ENCODE results near the gene CSPG5. TPM values are rescaled to one million over a fixed set of nuclear protein-coding genes. Genes with fewer than 3 reads are reported as not detected.

Gene CSPG5
- total RNA-seq, 1 experiment from 2014 or later = 0.17 TPM

DNA sequence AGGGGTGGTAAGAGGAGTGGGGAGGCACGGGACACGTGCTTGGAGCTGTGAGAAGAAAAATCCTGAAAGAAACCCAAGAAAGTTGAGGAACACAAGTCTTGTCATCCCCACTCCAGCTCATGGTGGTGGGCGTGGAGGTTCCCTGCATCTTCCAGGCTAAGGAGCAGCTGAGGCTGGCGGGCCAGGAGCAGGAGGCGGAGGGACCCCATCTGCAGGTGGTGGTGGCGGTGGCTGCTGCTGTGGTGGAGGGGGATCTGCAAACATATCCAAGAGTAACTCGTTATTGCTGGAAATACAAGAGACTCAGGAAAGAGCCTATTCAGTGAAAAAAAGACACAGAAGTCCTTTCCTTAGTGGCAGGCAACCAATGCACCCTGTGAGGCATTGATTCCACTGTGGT lies 9.4 kb upstream of the CSPG5 start:
- no peak for DNase-seq (ENCODE audit: extremely low read depth, low read depth)

- no peak for DNase-seq (ENCODE audit: extremely low read depth, low read depth)
Observed at GRCh38 chr3:47586746-47587145, 8.1 kb upstream of the CSPG5 start.

GRCh38 chr3:47583320-47584075 lies 4.8 kb upstream of the CSPG5 start:
- no peak for DNase-seq (ENCODE audit: extremely low read depth, low read depth)

DNA sequence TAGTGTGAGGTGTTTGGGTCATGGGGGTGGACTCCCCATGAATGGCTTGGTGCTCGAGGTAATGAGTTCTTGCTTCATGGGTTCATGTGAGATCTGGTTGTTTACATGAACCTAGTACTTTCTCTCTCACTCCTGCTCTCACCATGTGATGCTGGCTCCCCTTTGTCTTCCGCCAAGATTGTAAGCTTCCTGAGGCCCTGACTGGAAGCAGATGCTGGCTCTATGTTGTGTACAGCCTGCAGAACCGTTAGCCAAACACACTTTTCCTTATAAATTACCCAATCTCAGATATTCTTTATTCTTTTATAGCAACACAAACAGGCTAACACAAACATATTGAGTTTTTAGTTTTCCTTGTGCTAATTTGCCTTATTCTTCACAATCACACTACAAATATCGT lies 3.2 kb upstream of the CSPG5 start:
- DNase-seq (ENCODE audit: extremely low read depth, low read depth) = no peak

DNA sequence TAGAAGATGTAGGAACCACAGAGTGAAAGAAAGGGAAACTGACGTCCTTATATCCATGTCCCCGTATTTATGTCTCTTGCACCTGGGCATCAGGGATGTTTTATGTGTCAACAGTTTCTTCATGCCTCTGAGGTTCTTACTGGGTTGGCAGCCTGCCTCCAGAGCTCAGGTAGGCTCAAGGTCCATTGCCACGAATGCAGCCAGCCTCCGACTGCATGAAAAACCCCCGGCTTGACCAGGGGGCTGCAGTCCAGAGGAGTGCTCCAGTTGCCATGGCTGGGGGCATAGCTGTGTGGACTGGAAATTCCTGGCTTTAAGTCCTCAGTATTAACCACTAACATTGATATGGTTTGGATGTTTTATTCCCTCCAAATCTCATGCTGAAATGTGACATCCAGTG lies 2.8 kb upstream of the CSPG5 start:
- no peak for DNase-seq (ENCODE audit: extremely low read depth, low read depth)

GRCh38 chr3:47580481-47580880 lies 1.8 kb upstream of the CSPG5 start:
- no peak for DNase-seq (ENCODE audit: extremely low read depth, low read depth)

DNA sequence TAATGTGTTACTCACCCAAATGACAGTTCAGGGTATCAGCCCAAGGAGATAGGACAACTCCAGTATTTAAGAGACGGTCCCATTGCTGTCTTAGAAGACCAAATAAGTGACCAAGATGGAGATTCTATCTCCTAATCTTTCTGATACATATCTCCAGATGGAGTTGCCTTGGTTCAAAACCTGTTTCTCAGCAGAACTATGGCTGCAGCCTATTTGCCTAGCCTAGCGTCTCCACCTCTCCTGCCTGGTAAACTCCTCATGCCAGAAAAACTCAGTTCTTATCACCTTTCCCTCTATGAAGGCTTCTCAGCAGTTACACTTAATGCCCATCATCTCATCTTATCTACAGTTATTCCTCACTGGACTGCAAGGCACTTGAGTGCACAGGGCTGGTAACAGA lies 1.2 kb upstream of the CSPG5 start:
- no peak for DNase-seq (ENCODE audit: extremely low read depth, low read depth)

- no peak for DNase-seq (ENCODE audit: extremely low read depth, low read depth)
Observed at GRCh38 chr3:47578119-47578632, 489 bp downstream of the CSPG5 start.

- no peak for DNase-seq (ENCODE audit: extremely low read depth, low read depth)
Observed at GRCh38 chr3:47577583-47578118, 1.0 kb downstream of the CSPG5 start.

- no peak for DNase-seq (ENCODE audit: extremely low read depth, low read depth)
Observed at GRCh38 chr3:47573190-47574172, 5.2 kb downstream of the CSPG5 start.

DNA sequence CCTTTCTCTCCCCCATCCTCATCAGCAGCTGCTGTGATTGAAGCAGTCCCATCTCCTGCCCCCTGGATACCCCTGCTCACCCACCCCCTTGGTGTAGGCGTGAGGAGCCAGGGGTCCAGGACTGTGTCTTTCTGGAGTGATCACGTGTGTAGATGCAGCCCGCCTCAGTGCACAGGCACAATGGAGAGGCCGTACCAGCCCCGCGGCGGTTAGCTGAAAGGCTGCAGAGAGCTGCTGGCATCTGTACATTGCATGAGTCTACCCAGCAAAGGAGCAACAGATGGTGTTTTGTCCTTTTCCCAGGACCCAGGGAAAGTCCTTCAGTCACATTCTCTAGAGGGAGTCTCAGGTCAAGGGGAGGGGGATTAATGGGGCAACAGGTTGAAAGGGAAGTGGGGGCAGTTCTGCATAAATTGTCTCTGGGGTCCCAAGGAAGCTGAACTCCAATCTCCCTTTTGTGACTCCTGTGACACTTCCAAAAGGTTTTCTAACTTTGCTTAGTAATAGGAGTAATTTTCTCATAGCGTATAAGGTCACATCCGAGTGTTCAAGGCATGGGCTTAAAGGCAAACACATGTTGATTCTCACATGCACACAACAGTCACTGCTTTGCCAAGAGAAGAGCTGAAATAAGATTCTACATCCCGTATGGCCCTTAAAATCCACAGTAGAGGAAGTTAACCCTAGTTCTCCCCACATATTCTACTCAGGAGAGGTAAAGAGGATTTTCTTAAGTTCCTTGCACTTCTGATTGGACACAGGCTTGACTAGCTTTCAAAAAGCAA lies 7.1 kb downstream of the CSPG5 start:
- DNase-seq (ENCODE audit: extremely low read depth, low read depth) = no peak

DNA sequence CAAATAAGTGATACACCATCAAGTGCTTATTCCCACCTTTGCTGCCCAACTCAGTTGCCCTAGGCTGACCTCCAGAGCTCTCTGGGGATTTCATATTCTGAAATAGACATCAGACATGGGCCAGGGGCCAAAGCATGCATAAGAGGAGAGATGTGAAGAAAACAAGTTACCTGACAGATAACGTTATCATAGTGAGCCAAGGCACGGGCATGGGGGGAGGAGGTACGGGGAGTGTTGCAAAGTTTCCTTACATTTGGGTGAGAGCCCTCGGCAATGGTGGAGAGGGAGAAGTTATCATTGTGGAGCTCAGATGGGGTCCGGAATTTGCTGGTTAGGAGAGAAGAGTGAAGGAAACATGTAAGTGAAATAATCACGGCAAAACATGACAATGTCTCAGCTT lies 9.8 kb downstream of the CSPG5 start:
- DNase-seq (ENCODE audit: extremely low read depth, low read depth) = no peak

- no peak for DNase-seq (ENCODE audit: extremely low read depth, low read depth)
Observed at GRCh38 chr3:47567149-47567548, 11.5 kb downstream of the CSPG5 start.

- no peak for DNase-seq (ENCODE audit: extremely low read depth, low read depth)
Observed at GRCh38 chr3:47566667-47567066, 12.0 kb downstream of the CSPG5 start.

DNA sequence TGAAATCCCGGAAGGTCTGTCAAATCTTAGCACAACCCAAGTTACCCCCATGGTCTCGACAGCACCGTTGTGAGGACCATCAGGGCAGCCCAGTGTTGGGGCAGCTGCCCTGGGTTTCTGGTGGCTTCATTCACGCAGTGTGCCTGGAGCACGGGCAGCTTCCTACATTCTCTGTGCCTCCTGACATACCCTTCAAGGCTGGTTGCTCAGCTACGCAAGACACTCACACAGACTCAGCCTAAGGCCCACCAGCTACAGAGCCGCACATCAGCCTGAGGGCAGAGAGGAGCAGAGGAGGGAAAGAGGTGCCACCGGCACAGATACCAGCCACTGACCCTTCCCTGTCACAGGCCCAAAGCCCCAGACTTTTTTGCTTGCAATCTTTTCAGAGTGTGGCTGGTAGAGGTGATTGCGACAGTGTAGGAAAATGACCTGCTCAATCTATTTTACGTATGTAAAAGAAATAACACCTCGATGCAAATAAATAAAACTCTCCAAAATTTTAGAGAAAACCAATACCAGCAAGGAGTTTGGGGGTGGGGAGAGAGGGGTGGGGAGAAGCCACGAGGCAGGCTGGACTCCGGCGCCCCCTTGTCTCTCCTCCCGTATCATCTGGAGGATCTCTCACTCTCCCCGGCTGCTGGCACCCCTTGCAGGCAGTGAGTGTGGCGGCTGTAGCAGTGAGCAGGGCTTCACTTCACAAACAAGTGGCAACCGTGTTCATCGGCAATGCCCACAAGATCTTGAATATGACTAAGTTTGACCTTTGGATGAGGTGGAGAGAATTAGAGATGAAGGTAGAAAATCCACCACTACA lies 12.7 kb downstream of the CSPG5 start:
- no peak for DNase-seq (ENCODE audit: extremely low read depth, low read depth)

GRCh38 chr3:47556351-47556750 lies 22.3 kb downstream of the CSPG5 start:
- DNase-seq (ENCODE audit: extremely low read depth, low read depth) = no peak

- no peak for DNase-seq (ENCODE audit: extremely low read depth, low read depth)
Observed at GRCh38 chr3:47554335-47554734, 24.3 kb downstream of the CSPG5 start.

DNA sequence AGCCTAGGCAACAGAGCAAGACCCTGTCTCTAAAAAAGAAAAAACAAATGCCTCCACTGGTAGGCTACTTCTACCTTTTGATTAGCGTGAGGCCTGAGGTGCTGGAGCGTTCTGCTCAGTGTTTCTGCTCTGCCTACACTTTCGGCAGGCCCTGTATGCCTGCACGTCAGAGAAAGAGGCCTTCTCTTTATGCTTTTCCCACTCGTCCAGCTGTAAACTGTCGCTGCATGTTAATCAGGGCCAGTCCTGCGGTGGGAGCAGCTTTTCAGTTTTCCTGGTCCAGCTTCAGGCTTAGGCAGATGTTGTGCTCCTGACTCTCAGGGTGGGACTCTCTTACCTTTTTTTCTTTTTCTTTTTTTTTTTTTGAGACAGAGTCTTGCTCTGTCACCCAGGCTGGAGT lies 25.3 kb downstream of the CSPG5 start:
- DNase-seq (ENCODE audit: extremely low read depth, low read depth) = no peak

- no peak for DNase-seq (ENCODE audit: extremely low read depth, low read depth)
Observed at GRCh38 chr3:47542471-47543173, 36.0 kb downstream of the CSPG5 start.

Data from NCI-H460 (cell line).